GM10847 (cell line): ENCODE results near the gene CD80.

Experiments
- POLR2A ChIP-seq: IDR thresholded peaks from 2 replicates; pipeline ENCODE4 v1.6.1; 2011; ENCODE audit not compliant: insufficient read length; ENCODE audit errors: extremely low read depth

The CD80 gene

DNA sequence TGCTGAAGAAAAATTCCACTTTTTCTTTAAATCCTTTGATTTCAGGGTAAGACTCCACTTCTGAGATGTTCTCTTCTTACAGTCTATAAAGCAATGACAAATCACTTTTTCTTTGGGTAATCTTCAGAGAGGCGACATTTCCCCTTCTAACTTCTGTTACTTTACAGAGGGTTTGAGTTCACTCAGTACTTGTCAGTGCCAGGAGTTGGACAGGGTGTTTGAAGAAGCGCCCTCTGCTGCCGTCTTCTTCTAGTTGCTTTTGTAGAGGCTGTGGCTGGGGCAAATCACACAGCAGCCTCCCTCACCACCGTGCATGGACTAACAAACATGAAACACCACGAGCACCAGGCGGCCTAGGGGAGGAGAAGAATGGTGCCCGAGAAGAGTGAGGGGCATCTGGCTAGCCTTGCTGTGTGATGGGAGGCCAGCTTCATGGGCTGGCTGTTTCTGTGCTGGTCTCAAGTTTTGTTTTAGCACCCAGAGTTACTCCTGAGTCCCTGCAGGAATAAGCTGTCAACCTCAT lies at the start of gene CD80:
TSS of gene CD80 (minus strand) at position 174 of the 523 bp plus-strand sequence. CDS start 1,886 bp downstream, outside the sequence.
- no peak for TF ChIP-seq POLR2A

DNA sequence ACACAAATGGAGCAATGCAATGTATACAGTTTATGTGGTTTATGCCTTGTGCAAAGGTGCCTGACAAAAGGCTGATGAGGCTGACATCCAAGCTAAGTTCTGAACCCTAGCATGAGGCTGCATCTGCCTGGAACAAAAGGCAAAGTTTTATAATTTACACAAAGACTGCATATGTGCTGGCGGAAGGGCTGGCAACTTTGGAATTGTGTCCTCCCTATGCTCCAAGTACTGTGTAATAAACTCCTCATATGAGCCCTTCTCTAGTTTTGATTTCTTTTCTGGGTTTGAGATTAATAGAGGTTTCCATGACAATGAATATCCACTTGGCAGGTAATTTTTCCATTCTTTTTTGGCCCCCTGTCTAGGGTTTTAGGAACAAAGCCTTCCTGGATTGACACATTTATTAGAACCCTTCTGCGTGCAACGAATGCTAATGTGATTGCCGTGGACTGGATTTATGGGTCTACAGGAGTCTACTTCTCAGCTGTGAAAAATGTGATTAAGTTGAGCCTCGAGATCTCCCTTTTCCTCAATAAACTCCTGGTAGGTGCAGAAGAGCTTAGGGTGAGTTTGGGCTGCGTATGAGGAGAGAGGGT lies 49.1 kb upstream of the CD80 start:
- TF ChIP-seq POLR2A: no peak

- TF ChIP-seq POLR2A: no peak
Measured at GRCh38 chr3:119604878-119605277, 45.5 kb upstream of the CD80 start.

GRCh38 chr3:119602676-119603075 lies 43.3 kb upstream of the CD80 start:
- TF ChIP-seq POLR2A: no peak

DNA sequence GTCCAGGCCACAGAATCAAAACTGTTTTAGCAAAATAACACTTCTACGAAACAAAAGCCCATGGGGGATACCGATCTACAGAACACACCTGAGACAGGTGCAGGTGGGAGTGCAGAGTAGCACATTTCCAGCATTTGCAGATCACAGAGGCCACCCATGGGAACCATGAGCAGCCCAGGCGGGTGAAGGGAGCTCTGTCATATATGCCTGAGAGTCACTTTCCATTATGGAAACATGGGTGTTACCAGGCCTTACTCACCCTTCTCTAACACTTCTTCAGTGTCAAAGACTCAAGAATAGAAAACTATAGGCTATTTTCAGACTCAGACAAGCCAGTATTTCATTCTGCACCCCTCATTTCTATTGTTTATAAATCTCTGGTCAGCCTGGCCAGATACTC lies 41.7 kb upstream of the CD80 start:
- TF ChIP-seq POLR2A: no peak

GRCh38 chr3:119600732-119601131 lies 41.3 kb upstream of the CD80 start:
- peak; percentile 10 for TF ChIP-seq POLR2A

DNA sequence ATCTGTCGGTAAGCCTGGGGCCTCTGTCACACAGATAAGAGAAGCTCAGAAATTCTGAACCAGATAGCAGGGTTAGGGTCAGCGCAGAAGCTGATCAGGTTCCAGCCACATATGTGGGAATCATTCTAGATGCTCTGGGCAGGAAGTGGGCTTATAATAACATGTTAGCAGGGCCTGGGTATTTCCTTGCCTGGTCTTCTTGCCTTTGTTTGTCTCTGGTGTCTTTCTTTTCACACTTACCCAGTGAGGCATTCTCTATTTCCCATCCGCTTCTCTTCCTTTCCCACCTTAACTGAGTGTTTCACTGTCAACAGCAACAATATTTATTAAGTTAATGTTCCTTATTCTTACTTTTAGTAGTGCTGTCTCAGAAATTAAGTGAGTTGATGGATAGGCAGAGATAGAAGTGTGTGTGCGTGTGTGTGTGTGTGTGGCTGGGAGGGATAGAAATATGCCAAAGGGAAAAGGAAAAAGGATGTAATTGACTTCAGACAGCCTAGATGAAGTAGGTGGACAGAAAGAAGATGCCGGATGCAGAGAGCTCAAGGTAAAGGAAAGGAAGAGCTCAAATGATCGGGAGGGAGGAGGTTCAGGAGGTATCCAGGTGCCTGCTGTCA lies 40.3 kb upstream of the CD80 start:
- no peak for TF ChIP-seq POLR2A

DNA sequence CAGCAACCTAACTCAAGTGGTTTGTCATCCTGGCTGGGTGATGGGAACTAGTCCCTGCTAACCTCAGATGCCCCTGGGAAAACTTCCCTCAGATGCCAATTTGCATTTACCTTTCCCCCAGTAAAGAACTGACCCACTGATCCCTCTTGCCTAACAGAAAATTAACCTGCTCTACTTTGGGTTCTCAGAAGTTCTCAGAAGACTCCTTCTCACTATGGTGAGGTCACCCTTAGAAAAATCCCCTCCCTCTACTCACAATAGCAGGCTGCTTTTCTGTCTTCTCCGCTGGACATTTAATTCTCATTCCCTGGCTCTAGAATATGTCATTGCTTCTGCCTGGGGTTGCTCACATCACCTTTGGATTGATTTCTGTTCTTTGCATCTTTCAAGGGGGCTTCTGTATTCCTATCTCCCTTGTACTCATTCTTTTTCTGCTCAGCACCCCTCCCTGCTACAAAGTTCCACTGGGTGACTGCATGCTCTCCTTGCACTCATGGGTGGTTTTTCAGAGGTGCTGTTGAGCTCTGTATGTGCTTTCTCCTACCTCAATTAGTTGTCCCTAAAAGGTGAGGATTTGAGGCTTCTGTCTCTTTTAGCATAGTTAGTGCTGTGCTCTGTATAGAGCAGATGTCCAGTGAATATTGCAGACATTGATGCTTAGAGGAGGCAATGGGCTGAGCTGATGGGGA lies 39.1 kb upstream of the CD80 start:
- no peak for TF ChIP-seq POLR2A

DNA sequence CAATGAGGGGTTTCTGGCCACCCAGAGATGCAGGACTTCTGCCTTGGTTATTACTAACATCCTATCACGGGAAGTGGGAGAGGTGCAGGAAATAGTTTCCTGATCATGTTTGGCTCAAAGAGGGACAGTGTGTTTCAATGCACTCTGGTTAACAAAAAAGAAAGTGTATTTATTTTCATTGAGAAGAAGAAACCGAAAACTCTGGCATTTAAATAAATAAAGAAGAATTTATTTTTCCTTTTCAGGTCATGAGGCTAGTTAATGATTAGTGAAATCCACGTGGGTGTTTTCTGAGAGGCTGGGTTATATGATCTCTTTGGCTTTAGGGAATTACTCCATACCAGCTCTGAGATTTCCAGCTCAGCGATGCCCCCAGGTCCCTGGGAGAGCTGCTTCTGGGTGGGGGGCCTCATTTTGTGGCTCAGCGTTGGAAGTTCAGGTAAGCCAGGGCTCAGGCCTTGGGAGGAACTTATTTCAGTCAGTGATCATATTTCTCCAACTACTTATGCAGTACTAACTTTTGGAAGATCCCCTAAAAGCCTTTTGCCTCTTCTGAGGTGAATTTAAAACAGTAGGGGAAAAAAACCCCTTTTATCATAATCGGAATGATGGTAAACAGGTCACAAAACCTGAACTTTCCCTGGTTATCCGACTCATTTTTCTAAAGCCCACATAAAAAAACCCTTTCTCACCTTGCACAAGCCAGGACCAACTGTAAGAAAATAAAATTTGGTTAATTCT lies 38.3 kb upstream of the CD80 start, which contains the start of gene PLA1A:
TSS of gene PLA1A (plus strand) at position 338 of the 741 bp plus-strand sequence. CDS start at position 367, 29 bp downstream.
- no peak for TF ChIP-seq POLR2A

- no peak for TF ChIP-seq POLR2A
Measured at GRCh38 chr3:119596398-119596797, 37.0 kb upstream of the CD80 start.

DNA sequence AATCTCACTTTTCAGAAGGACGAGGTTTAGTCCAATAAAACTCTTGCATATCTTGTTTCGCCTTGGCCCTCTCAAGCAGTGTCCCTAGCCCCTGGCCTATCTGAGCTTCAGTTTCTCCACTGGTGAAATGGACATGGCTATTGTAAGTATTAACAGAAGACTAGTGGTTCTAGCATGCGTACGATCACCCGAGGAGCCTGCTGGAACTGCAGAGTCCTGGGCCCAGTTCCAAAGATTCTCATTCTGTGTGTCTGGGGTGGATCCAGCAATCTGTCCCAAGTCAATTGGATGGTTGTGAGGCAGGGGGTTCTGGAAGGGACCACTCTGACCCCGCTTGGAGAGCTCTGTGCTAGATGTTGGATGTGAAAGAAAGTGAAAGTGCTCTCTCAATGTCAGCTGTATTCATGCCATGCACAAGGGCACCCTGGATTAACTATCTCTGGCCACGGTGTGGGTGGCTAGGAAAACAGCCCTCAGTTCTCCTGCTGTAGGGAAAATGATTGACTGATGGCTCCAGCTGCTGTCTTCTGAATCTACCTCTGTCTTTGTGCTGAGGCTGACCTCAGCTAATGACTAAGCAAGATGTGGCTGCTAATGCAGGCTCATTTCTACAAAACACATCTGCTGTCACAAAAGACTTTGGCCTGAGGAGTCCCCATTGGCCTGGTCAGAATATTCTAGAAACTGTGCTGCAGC lies 36.4 kb upstream of the CD80 start:
- TF ChIP-seq POLR2A: no peak

DNA sequence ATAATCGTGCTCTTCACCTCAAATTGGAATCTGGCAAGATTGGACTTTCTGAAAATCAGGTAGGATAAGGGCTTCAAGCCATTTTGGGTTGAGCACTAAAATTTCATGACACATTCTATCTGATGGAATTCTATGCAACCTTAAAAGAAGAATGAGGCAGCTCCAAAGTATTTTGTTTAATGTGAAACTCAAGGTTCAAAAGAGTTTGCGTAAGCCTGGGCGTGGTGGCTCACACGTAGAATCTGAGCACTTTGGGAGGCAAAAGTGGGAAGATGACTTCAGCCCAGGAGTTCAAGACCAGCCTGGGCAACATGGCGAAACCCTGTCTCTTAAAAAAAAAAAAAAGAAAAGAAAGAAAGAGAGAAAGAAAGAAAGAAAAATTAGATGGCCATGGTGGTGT lies 34.7 kb upstream of the CD80 start:
- no peak for TF ChIP-seq POLR2A

DNA sequence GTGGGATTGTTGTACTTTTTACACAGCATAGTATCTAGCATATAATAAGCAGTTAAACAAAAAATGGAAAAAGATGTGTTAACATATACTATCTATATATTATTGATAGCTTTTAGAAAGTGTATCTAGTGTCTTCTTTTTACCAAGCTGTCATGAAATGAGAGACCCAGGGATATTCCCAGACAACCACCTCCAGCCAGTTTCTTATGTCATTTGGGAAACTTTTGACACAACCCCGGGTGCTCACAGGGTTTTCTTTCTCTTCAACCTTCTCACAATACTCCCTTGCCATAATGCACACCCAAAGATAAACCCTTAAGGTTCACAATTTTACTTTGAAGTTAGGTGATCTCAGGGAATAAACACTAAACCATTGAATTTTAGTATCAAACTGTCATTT lies 33.4 kb upstream of the CD80 start:
- no peak for TF ChIP-seq POLR2A

DNA sequence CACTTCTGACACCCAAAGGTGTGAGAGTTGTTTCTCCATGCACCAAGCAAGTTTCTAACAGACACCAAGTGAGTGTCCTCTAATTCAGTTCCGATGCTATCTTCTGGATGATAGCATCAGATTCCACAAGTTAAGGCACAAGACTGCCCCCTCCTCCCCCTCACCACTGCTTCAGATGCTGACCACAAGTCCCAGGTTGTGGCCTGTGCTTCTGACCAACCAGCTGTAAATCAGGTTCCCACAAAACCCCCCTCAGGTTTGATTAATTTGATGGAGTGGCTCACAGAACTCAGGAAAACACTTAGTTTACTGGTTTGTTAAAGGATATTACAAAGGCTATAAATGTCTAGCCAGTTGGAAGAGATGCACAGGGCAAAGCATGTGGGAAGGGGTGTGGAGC lies 31.3 kb upstream of the CD80 start:
- TF ChIP-seq POLR2A: no peak
